Dermis microvascular lymphatic vessel endothelial cell (primary cell): ENCODE data around the gene EPHB1. TPM values are rescaled to one million over a fixed set of nuclear protein-coding genes. Genes with fewer than 3 reads are reported as not detected.

Experiments used
- DNase-seq, 2 donors: peaks; one replicate each; pipeline versions ENCODE4 v3.0.0 to v3.0.0-alpha.2; 2010; ENCODE audit warnings: low read depth in 2 of 2
- total RNA-seq: library from RNA; depleted of rRNA; stranded (reverse); fragments of >200 nt; gene quantifications from 2 replicates; pipeline ENCODE4 v1.2.1, GENCODE V29; 2014

Gene EPHB1
- total RNA-seq: 1.4 and 3.8 TPM in 2 replicates

GRCh38 chr3:134794950-134795745 lies at the start of gene EPHB1:
Gene EPHB1 (plus strand): TSS chr3:134795260.
- DNase-seq: peak; percentile 93 to 97

- no peak for DNase-seq
Observed at GRCh38 chr3:134748698-134749097, 46.4 kb upstream of the EPHB1 start.

GRCh38 chr3:134749174-134749573 lies 45.9 kb upstream of the EPHB1 start:
- no peak for DNase-seq

- DNase-seq: no peak
Observed at GRCh38 chr3:134749802-134750553, 45.1 kb upstream of the EPHB1 start.

GRCh38 chr3:134751831-134752230 lies 43.2 kb upstream of the EPHB1 start:
- no peak for DNase-seq

GRCh38 chr3:134752761-134753461 lies 42.1 kb upstream of the EPHB1 start:
- no peak for DNase-seq

GRCh38 chr3:134753999-134754742 lies 40.9 kb upstream of the EPHB1 start:
- DNase-seq: no peak

GRCh38 chr3:134754768-134755559 lies 40.1 kb upstream of the EPHB1 start:
- peak; percentile 3 to 39 for DNase-seq

GRCh38 chr3:134755821-134756220 lies 39.2 kb upstream of the EPHB1 start:
- no peak for DNase-seq

GRCh38 chr3:134757549-134758069 lies 37.5 kb upstream of the EPHB1 start:
- no peak for DNase-seq

- no peak for DNase-seq
Observed at GRCh38 chr3:134761213-134761612, 33.8 kb upstream of the EPHB1 start.

GRCh38 chr3:134762016-134762415 lies 33.0 kb upstream of the EPHB1 start:
- DNase-seq: no peak

- DNase-seq: no peak
Observed at GRCh38 chr3:134765468-134765867, 29.6 kb upstream of the EPHB1 start.

- DNase-seq: no peak
Observed at GRCh38 chr3:134766290-134766689, 28.8 kb upstream of the EPHB1 start.

- no peak for DNase-seq
Observed at GRCh38 chr3:134768116-134768515, 26.9 kb upstream of the EPHB1 start.

GRCh38 chr3:134768837-134769236 lies 26.2 kb upstream of the EPHB1 start:
- no peak for DNase-seq

GRCh38 chr3:134769287-134769868 lies 25.7 kb upstream of the EPHB1 start:
- DNase-seq: no peak

- DNase-seq: no peak
Observed at GRCh38 chr3:134772011-134772410, 23.0 kb upstream of the EPHB1 start.

- DNase-seq: no peak
Observed at GRCh38 chr3:134772591-134772990, 22.5 kb upstream of the EPHB1 start.

GRCh38 chr3:134775831-134776230 lies 19.2 kb upstream of the EPHB1 start:
- no peak for DNase-seq
